Fibroblast of lung (primary cell): Measurements from ENCODE around the gene ATXN7L1. TPM values are rescaled to one million over a fixed set of nuclear protein-coding genes. Genes with fewer than 3 reads are reported as not detected.
A peak's percentile ranks its signal among the peaks of the same experiment; 100 is the strongest.

Source experiments
- DNase-seq, 2 donors: peaks; one replicate each; pipeline versions ENCODE4 v3.0.0 to v3.0.0-alpha.2; 2010; ENCODE audit warnings: low read depth in 2 of 2
- H2AFZ ChIP-seq: 2 replicates; pipeline ENCODE4 v1.5.1; 2012; ENCODE audit warnings: low read length, control low read depth, inconsistent platforms
- H3K27ac ChIP-seq: 2 replicates; pipeline ENCODE4 v1.5.1; 2011; ENCODE audit warnings: low read length, control low read depth; ENCODE audit not compliant: insufficient read depth
- H3K27me3 ChIP-seq: 2 replicates; pipeline ENCODE4 v1.5.1; 2011; ENCODE audit warnings: mild to moderate bottlenecking, low read length; ENCODE audit not compliant: control insufficient read depth, insufficient read depth
- H3K36me3 ChIP-seq: 2 replicates; pipeline ENCODE4 v1.5.1; 2011; ENCODE audit warnings: low read length; ENCODE audit not compliant: control insufficient read depth, insufficient read depth
- H3K4me1 ChIP-seq: 2 replicates; pipeline ENCODE4 v1.5.1; 2011; ENCODE audit warnings: low read length; ENCODE audit not compliant: control insufficient read depth, insufficient read depth; ENCODE audit errors: extremely low read depth
- H3K4me2 ChIP-seq: 2 replicates; pipeline ENCODE4 v1.5.1; 2011; ENCODE audit warnings: low read length, control low read depth; ENCODE audit not compliant: insufficient read depth; ENCODE audit errors: extremely low read depth
- H3K4me3 ChIP-seq, 4 experiments: fragments of 200-600 bp in 1 of 4; sonication (generic) in 1 of 4; replicated peaks in 1 of 4; 2 replicates each; pipeline ENCODE4 v1.5.1; 2011 to 2016; ENCODE audit warnings: low read length in 4 of 4, low read depth in 3 of 4, mild to moderate bottlenecking in 3 of 4, control low read depth in 2 of 4, inconsistent platforms in 1 of 4, mixed read lengths in 1 of 4; ENCODE audit not compliant: insufficient read depth in 1 of 4; ENCODE audit errors: control extremely low read depth in 1 of 4
- H3K79me2 ChIP-seq: 2 replicates; pipeline ENCODE4 v1.5.1; 2012; ENCODE audit warnings: mild to moderate bottlenecking, low read length, inconsistent platforms; ENCODE audit not compliant: control insufficient read depth, insufficient read depth
- H3K9ac ChIP-seq: 2 replicates; pipeline ENCODE4 v1.5.1; 2011; ENCODE audit warnings: mild to moderate bottlenecking, low read length, control low read depth; ENCODE audit not compliant: insufficient read depth
- H3K9me3 ChIP-seq: 2 replicates; pipeline ENCODE4 v1.5.1; 2012; ENCODE audit warnings: low read depth, low read length; ENCODE audit not compliant: control insufficient read depth, insufficient read depth
- H4K20me1 ChIP-seq: 2 replicates; pipeline ENCODE4 v1.5.1; 2011; ENCODE audit warnings: low read length; ENCODE audit not compliant: control insufficient read depth, insufficient read depth; ENCODE audit errors: extremely low read depth
- EZH2 ChIP-seq: IDR thresholded peaks from 2 replicates; pipeline ENCODE4 v1.5.1; 2012; ENCODE audit warnings: low read length, control low read depth, mild to moderate bottlenecking; ENCODE audit errors: missing control alignments
- polyA plus RNA-seq, 2 donors: library from polyadenylated mRNA; depleted of rRNA in 1 of 2; stranded (reverse) in 1 of 2; unstranded in 1 of 2; fragments of >200 nt; gene quantifications; 2 replicates each; pipeline ENCODE4 v1.2.1, GENCODE V29; 2011 to 2012; ENCODE audit warnings: missing spikeins in 1 of 2
- total RNA-seq: library from RNA; depleted of rRNA; stranded (reverse); fragments of >200 nt; gene quantifications from 2 replicates; pipeline ENCODE4 v1.2.1, GENCODE V29; 2014
- TF ChIP-seq, protein P1 (sequence below), 2 donors: IDR thresholded peaks in 1 of 2; conservative IDR thresholded peaks in 1 of 2; 1 replicate in 1 of 2; 2 replicates in 1 of 2; pipeline ENCODE4 v1.5.1; 2011 to 2012; ENCODE audit warnings: low read length in 2 of 2, control low read depth in 1 of 2, inconsistent platforms in 1 of 2, low read depth in 1 of 2, mild to moderate bottlenecking in 1 of 2

Gene ATXN7L1
- total and polyA plus RNA-seq, 2 donors (not counting 1 experiment from before 2014, with no cell fraction given) = 5.1 to 9.4 TPM

- Histone ChIP-seq H3K4me3 (no peak overlapping the region), H3K27me3 (no peaks in the 10 kb centered on the region)
Measured at GRCh38 chr7:105913947-105914346, 37.5 kb upstream of the ATXN7L1 start.

DNA sequence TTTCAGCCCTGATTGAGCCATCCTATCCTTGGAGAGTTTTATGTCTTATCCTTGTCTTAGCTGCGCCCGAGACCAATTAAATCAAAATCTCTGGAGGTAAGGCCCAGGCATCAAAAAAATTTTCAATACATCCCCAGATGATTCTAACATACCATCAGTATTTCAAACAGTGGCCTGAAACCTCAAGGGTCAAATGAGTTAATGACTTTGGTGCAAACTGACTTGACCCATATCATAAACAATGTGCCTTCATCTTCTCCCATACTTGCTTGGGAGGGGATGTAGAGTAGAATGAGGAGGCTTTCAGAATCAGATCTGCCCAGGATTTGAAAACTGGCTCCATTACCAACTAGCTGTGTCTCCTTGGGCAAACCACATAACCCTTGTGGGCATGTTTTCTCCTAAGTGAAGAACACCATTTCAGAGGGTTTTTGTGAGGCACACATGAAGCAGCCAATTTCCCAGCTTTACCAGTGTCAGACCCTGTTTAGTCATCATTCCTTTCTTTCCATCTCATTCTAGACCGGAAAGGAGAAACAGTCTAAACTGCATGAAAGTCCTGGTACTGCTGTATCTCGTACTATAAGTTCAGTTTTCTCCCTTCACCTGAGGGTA is 35.7 kb upstream of the ATXN7L1 start:
- Histone ChIP-seq H3K27me3 (no peaks in the 10 kb centered on the region), H3K4me1 (peaks cover 3% of the 10 kb centered on the region), H3K4me2 (no peak overlapping the region), H3K36me3 (peaks cover 4% of the 10 kb centered on the region), H3K4me3 (no peak overlapping the region), H2AFZ (no peak overlapping the region), H3K27ac (no peak overlapping the region), H4K20me1 (no peaks in the 10 kb centered on the region), H3K79me2 (no peaks in the 10 kb centered on the region), H3K9ac (no peak overlapping the region), H3K9me3 (no peaks in the 10 kb centered on the region)
- DNase-seq = peak; percentile 5 to 34
- TF ChIP-seq EZH2 = no peak
- TF ChIP-seq, protein P1, sequence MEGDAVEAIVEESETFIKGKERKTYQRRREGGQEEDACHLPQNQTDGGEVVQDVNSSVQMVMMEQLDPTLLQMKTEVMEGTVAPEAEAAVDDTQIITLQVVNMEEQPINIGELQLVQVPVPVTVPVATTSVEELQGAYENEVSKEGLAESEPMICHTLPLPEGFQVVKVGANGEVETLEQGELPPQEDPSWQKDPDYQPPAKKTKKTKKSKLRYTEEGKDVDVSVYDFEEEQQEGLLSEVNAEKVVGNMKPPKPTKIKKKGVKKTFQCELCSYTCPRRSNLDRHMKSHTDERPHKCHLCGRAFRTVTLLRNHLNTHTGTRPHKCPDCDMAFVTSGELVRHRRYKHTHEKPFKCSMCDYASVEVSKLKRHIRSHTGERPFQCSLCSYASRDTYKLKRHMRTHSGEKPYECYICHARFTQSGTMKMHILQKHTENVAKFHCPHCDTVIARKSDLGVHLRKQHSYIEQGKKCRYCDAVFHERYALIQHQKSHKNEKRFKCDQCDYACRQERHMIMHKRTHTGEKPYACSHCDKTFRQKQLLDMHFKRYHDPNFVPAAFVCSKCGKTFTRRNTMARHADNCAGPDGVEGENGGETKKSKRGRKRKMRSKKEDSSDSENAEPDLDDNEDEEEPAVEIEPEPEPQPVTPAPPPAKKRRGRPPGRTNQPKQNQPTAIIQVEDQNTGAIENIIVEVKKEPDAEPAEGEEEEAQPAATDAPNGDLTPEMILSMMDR (conservative IDR thresholded peaks at IDR 0.05 in 1 of 2, IDR thresholded peaks at IDR 0.05 in 1 of 2; ENCODE audit: low read depth in 1 of 2, low read length in 2 of 2) = no peak

More at GRCh38 chr7:105913947-105914346, 37.5 kb upstream of the ATXN7L1 start:
- Histone ChIP-seq H3K4me2 (no peak overlapping the region), H3K4me1 (peaks cover 3% of the 10 kb centered on the region), H3K9ac (no peak overlapping the region), H3K36me3 (peaks cover 4% of the 10 kb centered on the region), H4K20me1 (no peaks in the 10 kb centered on the region), H2AFZ (no peak overlapping the region), H3K79me2 (no peaks in the 10 kb centered on the region), H3K9me3 (no peaks in the 10 kb centered on the region), H3K27ac (no peak overlapping the region)
- no peak for DNase-seq
- TF ChIP-seq EZH2 = no peak
- TF ChIP-seq, protein P1 (conservative IDR thresholded peaks at IDR 0.05 in 1 of 2, IDR thresholded peaks at IDR 0.05 in 1 of 2; ENCODE audit: low read depth in 1 of 2, low read length in 2 of 2) = no peak

GRCh38 chr7:105910172-105910571 is 33.8 kb upstream of the ATXN7L1 start:
- H3K27me3 ChIP-seq = no peaks in the 10 kb centered on the region

More at GRCh38 chr7:105910172-105910571, 33.8 kb upstream of the ATXN7L1 start:
- Histone ChIP-seq H4K20me1 (no peaks in the 10 kb centered on the region), H3K79me2 (no peaks in the 10 kb centered on the region), H3K9me3 (no peaks in the 10 kb centered on the region), H3K27ac (no peak overlapping the region), H3K9ac (no peak overlapping the region), H3K36me3 (peaks cover 4% of the 10 kb centered on the region), H3K4me2 (no peak overlapping the region), H2AFZ (no peak overlapping the region), H3K4me3 (no peak overlapping the region), H3K4me1 (peaks cover 3% of the 10 kb centered on the region)
- TF ChIP-seq, protein P1 (conservative IDR thresholded peaks at IDR 0.05 in 1 of 2, IDR thresholded peaks at IDR 0.05 in 1 of 2; ENCODE audit: low read depth in 1 of 2, low read length in 2 of 2) = no peak
- no peak for DNase-seq
